Measurements from ENCODE around the gene RSPH9. TPM values are rescaled to one million over a fixed set of nuclear protein-coding genes. Genes with fewer than 3 reads are reported as not detected.

Gene RSPH9
- polyA plus RNA-seq, 1 of the 3 experiments (the other 2 are of a cell fraction) = 0.05 TPM

- H3K9me3 ChIP-seq = no peaks in the 10 kb centered on the region
- H3K79me2 ChIP-seq (ENCODE audit: insufficient read depth) = no peaks in the 10 kb centered on the region
- H3K27ac ChIP-seq (ENCODE audit: low read depth in 2 of 2, low read length in 1 of 2) = no peak overlapping the region
- H3K9me2 ChIP-seq = no peaks in the 10 kb centered on the region
- no peak for DNase-seq
- H3K27me3 ChIP-seq (ENCODE audit: insufficient read depth) = peaks cover 9% of the 10 kb centered on the region; the same call in 1 of the 2 replicates
- no peak overlapping the region for H3K9ac ChIP-seq
- no peaks in the 10 kb centered on the region for H3K36me3 ChIP-seq (replicated peaks in 1 of 2; ENCODE audit: control insufficient read depth in 1 of 2, insufficient read depth in 2 of 2, low read length in 1 of 2)
- no peak for TF ChIP-seq TEAD4 (IDR thresholded peaks at IDR 0.05; ENCODE audit: borderline replicate concordance, insufficient read depth)
- no peak for TF ChIP-seq FOXM1 (IDR thresholded peaks at IDR 0.05; ENCODE audit: low read depth)
- no peak for TF ChIP-seq RFX5 (IDR thresholded peaks at IDR 0.05; ENCODE audit: low read length)
- no peak for TF ChIP-seq CTCF (IDR thresholded peaks at IDR 0.05)
- TF ChIP-seq RAD21 (IDR thresholded peaks at IDR 0.05; ENCODE audit: low read length) = no peak
- no peak for TF ChIP-seq RCOR1 (IDR thresholded peaks at IDR 0.05; ENCODE audit: low read length)
- no peak for TF ChIP-seq USF1 (IDR thresholded peaks at IDR 0.05; ENCODE audit: borderline replicate concordance, low read depth)
- no peak for TF ChIP-seq GATA2 (CRISPR knock-in tag; IDR thresholded peaks at IDR 0.05)
- no peak for TF ChIP-seq SMC3 (IDR thresholded peaks at IDR 0.05; ENCODE audit: low read depth, low read length)
- no peak for TF ChIP-seq MAX (IDR thresholded peaks at IDR 0.05; ENCODE audit: low read depth)
- no peak for TF ChIP-seq EZH2phosphoT487 (IDR thresholded peaks at IDR 0.05; ENCODE audit: borderline replicate concordance, low read depth)
- TF ChIP-seq PBX3 (IDR thresholded peaks at IDR 0.05) = no peak
- no peak overlapping the region for H3K4me3 ChIP-seq (ENCODE audit: low read depth in 2 of 2, low read length in 1 of 2)
- no peaks in the 10 kb centered on the region for H3F3A ChIP-seq (replicated peaks; ENCODE audit: insufficient read depth)
- H2AFZ ChIP-seq (ENCODE audit: low read depth) = no peak overlapping the region
- CTCF ChIA-PET = no interaction called here
- H3K4me1 ChIP-seq (ENCODE audit: control insufficient read depth in 1 of 2, insufficient read depth in 2 of 2, low read depth in 1 of 2, low read length in 1 of 2) = peaks cover 0 to 4% of the 10 kb centered on the region in 2 experiments; a peak in 1 of 4 replicates
- H4K20me1 ChIP-seq (ENCODE audit: insufficient read depth) = no peaks in the 10 kb centered on the region
- POLR2A ChIA-PET = no interaction called here
- H3K4me2 ChIP-seq = no peak overlapping the region
- WGBS (ENCODE audit: low lambda C conversion rate) = 27% methylated on average over 1 of the region's 1 CpG
Observed at GRCh38 chr6:43707767-43708166, 62.9 kb downstream of the RSPH9 start.

- POLR2A ChIA-PET = no interaction called here
- peaks cover 0 to 3% of the 10 kb centered on the region in 2 experiments; a peak in 1 of 4 replicates for H3K4me1 ChIP-seq (ENCODE audit: control insufficient read depth in 1 of 2, insufficient read depth in 2 of 2, low read depth in 1 of 2, low read length in 1 of 2)
- DNase-seq = no peak
Observed at GRCh38 chr6:43708860-43709653, 64.2 kb downstream of the RSPH9 start.

More at GRCh38 chr6:43708860-43709653, 64.2 kb downstream of the RSPH9 start:
- Histone ChIP-seq H3K4me2 (no peak overlapping the region), H3K9me3 (no peaks in the 10 kb centered on the region), H4K20me1 (ENCODE audit: insufficient read depth) (no peaks in the 10 kb centered on the region), H3K4me3 (ENCODE audit: low read depth in 2 of 2, low read length in 1 of 2) (no peak overlapping the region), H3K9me2 (no peaks in the 10 kb centered on the region), H3K79me2 (ENCODE audit: insufficient read depth) (no peaks in the 10 kb centered on the region), H3K27me3 (ENCODE audit: insufficient read depth) (peaks cover 9% of the 10 kb centered on the region; the same call in 1 of the 2 replicates), H3K36me3 (replicated peaks in 1 of 2; ENCODE audit: control insufficient read depth in 1 of 2, insufficient read depth in 2 of 2, low read length in 1 of 2) (no peaks in the 10 kb centered on the region), H2AFZ (ENCODE audit: low read depth) (no peak overlapping the region), H3K27ac (ENCODE audit: low read depth in 2 of 2, low read length in 1 of 2) (no peak overlapping the region), H3F3A (replicated peaks; ENCODE audit: insufficient read depth) (no peaks in the 10 kb centered on the region), H3K9ac (no peak overlapping the region)
- CTCF ChIA-PET = interaction anchor here (1.4 to 1.5 kb wide), 2 partner anchors 42 to 370 kb away, joined by 3 to 5 read pairs; no protein-coding TSS in a partner anchor
- WGBS (ENCODE audit: low lambda C conversion rate) = 73% methylated on average over 5 of the region's 5 CpGs
- TF ChIP-seq POLR2AphosphoS5 (IDR thresholded peaks at IDR 0.05; ENCODE audit: low read depth, low read length) (no peak), RXRA (IDR thresholded peaks at IDR 0.05; ENCODE audit: borderline replicate concordance, low read depth) (no peak), NFIC (IDR thresholded peaks at IDR 0.05; ENCODE audit: borderline replicate concordance) (no peak), FOSL2 (IDR thresholded peaks at IDR 0.05; ENCODE audit: borderline replicate concordance, low read depth) (no peak), SMC3 (IDR thresholded peaks at IDR 0.05; ENCODE audit: low read depth, low read length) (no peak), FOXJ3 (CRISPR knock-in tag; IDR thresholded peaks at IDR 0.05) (no peak), ELF1 (IDR thresholded peaks at IDR 0.05) (no peak), RCOR1 (IDR thresholded peaks at IDR 0.05; ENCODE audit: low read length) (no peak), MEF2A (IDR thresholded peaks at IDR 0.05; ENCODE audit: borderline replicate concordance, low read depth) (no peak), ZBTB33 (IDR thresholded peaks at IDR 0.05; ENCODE audit: borderline replicate concordance, low read depth) (no peak), MAX (IDR thresholded peaks at IDR 0.05; ENCODE audit: low read depth) (no peak), JUND (IDR thresholded peaks at IDR 0.05) (no peak)
